NCI-H526 treated with DMSO at 0.1 percent for 48 hours (cell line): ENCODE results near the gene ELMO2.

Source experiments
- DNase-seq: peaks from one replicate; lab custom pipeline; 2025; lab: John Stamatoyannopoulos, UW

ELMO2 gene

GRCh38 chr20:46406200-46406985 lies at the start of gene ELMO2:
TSS of gene ELMO2 (minus strand) at chr20:46406615. CDS start at chr20:46394482, 12,133 bp downstream.
- DNase-seq: peak; percentile 98

- no peak for DNase-seq
Measured at GRCh38 chr20:46455729-46456128, 49.3 kb upstream of the ELMO2 start.

- DNase-seq: no peak
Measured at GRCh38 chr20:46446851-46447250, 40.4 kb upstream of the ELMO2 start.

GRCh38 chr20:46439837-46440236 lies 33.4 kb upstream of the ELMO2 start:
- DNase-seq: no peak

- DNase-seq: peak; percentile 70
Measured at GRCh38 chr20:46438156-46438750, 31.8 kb upstream of the ELMO2 start.

- DNase-seq: no peak
Measured at GRCh38 chr20:46435146-46435545, 28.7 kb upstream of the ELMO2 start.

GRCh38 chr20:46434597-46434996 lies 28.2 kb upstream of the ELMO2 start:
- no peak for DNase-seq

GRCh38 chr20:46433051-46433450 lies 26.6 kb upstream of the ELMO2 start:
- no peak for DNase-seq

- DNase-seq: no peak
Measured at GRCh38 chr20:46430921-46431712, 24.7 kb upstream of the ELMO2 start.

- no peak for DNase-seq
Measured at GRCh38 chr20:46427384-46427783, 21.0 kb upstream of the ELMO2 start.

GRCh38 chr20:46423882-46424482 lies 17.6 kb upstream of the ELMO2 start:
- DNase-seq: no peak

- no peak for DNase-seq
Measured at GRCh38 chr20:46423342-46423741, 16.9 kb upstream of the ELMO2 start.

GRCh38 chr20:46420878-46421277 lies 14.5 kb upstream of the ELMO2 start:
- DNase-seq: peak; percentile 40

- DNase-seq: no peak
Measured at GRCh38 chr20:46419882-46420281, 13.5 kb upstream of the ELMO2 start.

- DNase-seq: no peak
Measured at GRCh38 chr20:46416839-46417238, 10.4 kb upstream of the ELMO2 start.

GRCh38 chr20:46416421-46416820 lies 10.0 kb upstream of the ELMO2 start:
- DNase-seq: no peak

- DNase-seq: no peak
Measured at GRCh38 chr20:46415773-46416172, 9.4 kb upstream of the ELMO2 start.

GRCh38 chr20:46414608-46415007 lies 8.2 kb upstream of the ELMO2 start:
- DNase-seq: no peak

GRCh38 chr20:46411637-46412036 lies 5.2 kb upstream of the ELMO2 start:
- no peak for DNase-seq

GRCh38 chr20:46408281-46408731 lies 1.9 kb upstream of the ELMO2 start:
- no peak for DNase-seq

GRCh38 chr20:46407671-46407996 lies 1.2 kb upstream of the ELMO2 start:
- DNase-seq: no peak

- peak; percentile 83 for DNase-seq
Measured at GRCh38 chr20:46406986-46407670, 713 bp upstream of the ELMO2 start.
